A172 (cell line): Measurements from ENCODE around the gene ARL2. TPM values are rescaled to one million over a fixed set of nuclear protein-coding genes. Genes with fewer than 3 reads are reported as not detected.
A peak's percentile ranks its signal among the peaks of the same experiment; 100 is the strongest.
"Not testable (repeated sequence)": the region's sequence is repeated elsewhere in the genome, so short reads cannot be mapped to it uniquely, and the experiment has no call there.

Experiments used
- DNase-seq: peaks from one replicate; pipeline ENCODE4 v3.0.0-alpha.2; 2015; ENCODE audit warnings: low spot score
- total RNA-seq: library from RNA; depleted of rRNA; stranded (reverse); fragments of >200 nt; shearing (Covaris generic); gene quantifications from 2 replicates; pipeline ENCODE4 v1.2.3, GENCODE V29; 2014

The ARL2 gene
- total RNA-seq, 1 experiment from 2014 or later, result 196 TPM

GRCh38 chr11:65008016-65008415 lies 5.9 kb upstream of the ARL2 start:
- DNase-seq, result no peak

DNA sequence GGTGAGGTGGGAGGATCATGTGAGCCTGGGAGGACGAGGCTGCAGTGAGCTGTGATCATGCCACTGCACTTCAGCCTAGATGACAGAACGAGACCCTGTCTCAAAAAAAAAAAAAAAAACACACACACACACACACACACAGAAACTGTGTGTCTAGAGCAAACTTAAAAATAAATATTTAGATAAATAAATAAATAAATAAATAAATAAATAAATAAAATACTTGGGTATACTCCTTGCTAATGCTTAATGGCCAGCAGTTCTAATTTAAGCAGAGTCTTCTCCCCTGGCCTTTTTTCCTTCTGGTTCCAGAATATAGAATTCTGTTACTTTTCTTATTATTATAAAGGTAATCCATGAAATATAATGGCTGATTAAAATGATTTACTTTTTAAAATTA lies 5.1 kb upstream of the ARL2 start:
- DNase-seq, result no peak

DNA sequence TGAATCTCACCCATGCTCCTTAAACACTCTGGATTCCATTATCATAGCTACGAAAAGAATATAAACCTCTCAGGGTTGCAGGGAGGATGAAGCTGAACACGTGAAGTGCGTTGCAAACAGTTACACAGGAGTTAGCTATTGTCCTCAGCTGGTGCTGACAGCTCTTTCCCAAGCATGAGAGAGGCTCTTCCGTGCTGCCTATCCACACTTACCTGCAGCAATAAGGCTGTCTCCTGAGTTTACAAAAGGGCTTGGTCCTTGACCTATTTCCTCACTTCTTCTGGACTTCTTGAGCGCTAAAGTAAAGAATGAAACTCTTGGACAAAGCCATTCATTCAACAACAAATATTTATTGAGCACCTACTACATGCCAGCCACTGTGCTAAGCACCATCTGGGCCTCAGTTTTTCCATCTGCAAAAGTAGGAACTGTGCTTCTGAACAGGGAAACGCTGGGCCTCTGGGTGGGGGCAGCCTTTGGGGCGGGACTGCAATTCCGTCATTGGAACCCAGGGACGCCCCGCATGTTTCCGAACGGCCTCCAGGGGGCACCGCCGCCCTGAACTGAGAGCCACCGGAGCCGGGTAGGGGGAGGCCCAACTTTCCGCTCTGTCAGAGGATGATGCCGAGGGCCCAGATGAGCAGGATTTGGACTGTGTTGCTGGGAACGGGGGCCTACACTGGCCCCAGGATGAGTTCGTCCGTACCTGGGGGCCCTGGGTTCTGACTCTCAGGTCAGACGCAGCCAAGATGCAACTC lies 651 bp upstream of the ARL2 start:
- DNase-seq, result peak; percentile 80

GRCh38 chr11:65014726-65015227 lies 817 bp downstream of the ARL2 start:
- DNase-seq, result no peak

GRCh38 chr11:65016705-65017104 lies 2.7 kb downstream of the ARL2 start:
- DNase-seq, result no peak

GRCh38 chr11:65017937-65018336 lies 4.0 kb downstream of the ARL2 start:
- no peak for DNase-seq

DNA sequence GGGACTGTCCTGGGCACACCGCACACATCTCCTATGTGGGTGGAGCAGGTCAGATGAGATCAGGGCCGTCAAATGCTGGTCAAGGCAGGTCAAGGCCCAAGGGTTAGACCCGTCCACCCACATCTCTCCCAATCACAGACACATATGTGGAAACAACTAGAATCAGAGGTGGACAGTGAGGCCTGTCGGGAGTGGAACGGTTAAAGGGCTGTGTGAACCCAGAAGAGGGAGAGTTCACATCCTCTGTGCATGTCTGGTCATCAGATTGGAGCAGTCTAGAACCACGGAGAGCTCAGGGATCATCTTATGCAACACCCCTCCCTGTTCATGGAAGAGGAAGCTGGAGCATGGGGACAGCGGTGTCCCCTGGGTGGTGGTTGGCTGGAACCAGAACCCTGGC lies 5.9 kb downstream of the ARL2 start:
- no peak for DNase-seq

GRCh38 chr11:65021003-65021402 lies 7.0 kb downstream of the ARL2 start:
- DNase-seq, result no peak

DNA sequence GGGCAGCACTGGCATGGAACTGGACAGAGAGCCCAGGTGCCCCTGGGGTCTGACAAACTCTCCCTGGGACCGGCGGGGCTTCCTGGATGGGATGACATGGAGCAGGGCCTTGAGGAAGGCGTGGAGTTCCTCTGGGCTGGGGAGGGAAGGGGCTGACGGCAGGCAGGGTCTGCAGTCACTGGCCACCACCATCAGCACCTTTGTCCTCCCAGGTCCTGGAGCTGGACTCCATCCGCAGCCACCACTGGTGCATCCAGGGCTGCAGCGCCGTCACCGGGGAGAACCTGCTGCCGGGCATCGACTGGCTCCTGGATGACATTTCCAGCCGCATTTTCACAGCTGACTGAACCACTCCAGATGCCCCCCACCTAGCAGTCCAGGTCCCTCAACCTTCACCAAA lies 7.5 kb downstream of the ARL2 start:
- no peak for DNase-seq

DNA sequence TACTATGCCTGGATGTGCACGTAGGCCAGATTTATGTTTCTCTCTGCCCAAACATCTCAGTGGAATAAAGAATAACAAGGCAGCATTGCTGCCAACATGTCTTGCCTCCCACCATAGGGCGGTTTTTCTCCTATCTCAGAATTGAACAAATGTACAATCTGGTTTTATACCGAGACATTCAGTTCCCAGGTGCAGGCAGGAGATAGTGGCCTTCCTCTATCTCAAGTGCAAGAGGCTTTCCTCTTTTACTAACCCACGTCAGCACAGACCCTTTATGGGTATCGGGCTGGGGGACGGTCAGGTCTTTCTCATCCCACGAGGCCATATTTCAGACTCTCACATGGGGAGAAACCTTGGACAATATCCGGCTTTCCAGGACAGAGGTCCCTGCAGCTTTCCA lies 9.5 kb downstream of the ARL2 start:
- not testable (repeated sequence) for DNase-seq

DNA sequence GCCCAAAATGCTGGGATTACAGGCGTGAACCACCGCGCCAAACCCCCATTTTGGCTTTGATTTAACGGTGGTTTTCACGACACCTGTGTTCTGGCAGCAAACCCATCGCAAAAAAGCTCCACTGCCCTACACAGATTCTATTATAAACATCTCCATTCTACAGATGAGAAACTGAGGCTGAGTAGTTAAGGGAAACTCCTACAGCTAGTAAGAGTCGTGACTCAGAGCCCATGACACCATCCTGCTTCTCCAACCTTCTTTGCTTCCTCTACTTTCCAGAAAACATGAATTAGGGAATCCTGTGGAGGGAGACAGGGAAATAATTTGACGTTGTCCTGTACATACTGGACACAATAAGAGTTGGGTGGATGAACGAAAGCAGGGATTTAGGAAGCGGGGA lies 12.8 kb downstream of the ARL2 start:
- no peak for DNase-seq

DNA sequence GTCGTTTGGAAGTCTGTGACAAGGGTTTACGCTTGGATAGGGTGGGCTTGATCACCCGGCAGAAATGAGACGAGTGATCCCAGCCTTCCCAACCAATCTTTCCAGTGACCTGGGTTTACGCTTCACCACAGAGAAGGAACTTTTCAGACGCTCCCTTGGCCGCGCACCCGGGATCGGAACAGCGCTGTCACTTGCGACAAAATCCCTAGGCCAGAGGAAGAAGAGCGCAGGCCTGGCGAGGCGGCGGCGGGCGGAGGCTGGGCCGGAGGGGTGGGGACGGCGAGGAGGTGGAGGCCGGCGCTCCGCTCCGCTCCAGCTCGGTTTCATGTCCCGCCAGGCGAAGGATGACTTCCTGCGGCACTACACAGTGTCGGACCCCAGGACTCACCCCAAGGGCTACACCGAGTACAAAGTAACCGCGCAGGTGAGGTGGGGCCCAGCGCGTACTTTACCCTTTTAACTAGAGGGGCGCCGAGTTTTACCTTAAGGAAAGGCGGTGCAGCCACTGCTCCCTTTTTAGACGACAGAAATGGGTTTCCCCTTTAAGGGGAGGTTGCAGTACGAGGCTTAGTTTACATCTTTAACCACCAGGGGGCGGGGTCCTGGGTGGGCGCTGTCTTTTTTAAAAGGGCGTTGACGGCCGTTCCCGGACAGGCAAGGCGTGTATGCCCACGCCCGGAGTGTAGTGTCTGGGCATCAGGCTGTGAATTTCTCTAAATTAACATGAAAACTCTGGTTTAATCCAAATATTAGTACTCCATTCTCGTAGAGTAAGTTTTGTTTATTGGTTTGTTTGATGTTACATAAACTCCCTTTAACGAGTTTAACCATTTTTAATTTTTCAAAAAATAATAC lies 13.5 kb downstream of the ARL2 start, which contains the start of gene SNX15:
SNX15 (plus strand) TSS at position 227 of the 855 bp plus-strand sequence; CDS start at position 326, 99 bp downstream.
- peak; percentile 94 for DNase-seq

DNA sequence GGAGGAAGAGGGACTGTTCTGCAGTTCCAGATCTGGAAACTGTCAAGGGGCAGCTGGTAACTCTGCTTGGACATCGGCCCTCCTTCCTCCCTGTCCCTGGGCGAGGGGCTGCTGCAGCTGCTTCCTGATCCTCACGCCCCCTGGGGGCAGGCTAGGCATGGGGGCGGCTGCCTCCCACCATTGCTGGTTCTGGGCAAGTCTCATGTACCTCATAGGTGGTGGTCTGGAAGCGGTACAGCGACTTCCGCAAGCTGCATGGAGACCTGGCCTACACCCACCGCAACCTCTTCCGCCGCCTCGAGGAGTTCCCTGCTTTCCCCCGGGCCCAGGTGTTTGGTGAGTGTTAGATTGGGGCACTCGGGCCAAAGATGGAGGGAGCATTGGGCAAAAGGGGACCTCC lies 18.3 kb downstream of the ARL2 start:
- no peak for DNase-seq

- no peak for DNase-seq
Measured at GRCh38 chr11:65034423-65034822, 20.5 kb downstream of the ARL2 start.

DNA sequence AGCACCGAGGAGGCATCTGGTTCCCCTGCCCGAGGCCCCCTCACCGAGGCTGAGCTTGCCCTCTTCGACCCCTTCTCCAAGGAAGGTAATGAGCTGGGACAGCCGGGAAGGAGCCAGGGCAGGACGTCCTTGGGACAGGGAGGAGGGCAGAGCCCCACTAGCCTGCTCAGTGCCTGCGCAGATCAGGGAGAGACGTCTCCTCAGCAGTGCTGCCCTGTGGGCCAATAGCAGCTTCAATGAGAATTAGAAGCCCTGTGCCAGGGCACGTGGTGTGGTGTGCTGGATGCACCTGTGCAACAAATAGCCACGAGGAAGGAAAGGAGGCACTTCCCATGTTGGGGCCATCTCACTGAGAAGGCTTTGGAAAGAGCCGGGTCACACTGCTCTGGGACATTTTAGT lies 21.6 kb downstream of the ARL2 start:
- no peak for DNase-seq

- peak; percentile 35 for DNase-seq
Measured at GRCh38 chr11:65036931-65037330, 23.0 kb downstream of the ARL2 start.

GRCh38 chr11:65040520-65040846 lies 26.5 kb downstream of the ARL2 start:
- DNase-seq, result no peak

DNA sequence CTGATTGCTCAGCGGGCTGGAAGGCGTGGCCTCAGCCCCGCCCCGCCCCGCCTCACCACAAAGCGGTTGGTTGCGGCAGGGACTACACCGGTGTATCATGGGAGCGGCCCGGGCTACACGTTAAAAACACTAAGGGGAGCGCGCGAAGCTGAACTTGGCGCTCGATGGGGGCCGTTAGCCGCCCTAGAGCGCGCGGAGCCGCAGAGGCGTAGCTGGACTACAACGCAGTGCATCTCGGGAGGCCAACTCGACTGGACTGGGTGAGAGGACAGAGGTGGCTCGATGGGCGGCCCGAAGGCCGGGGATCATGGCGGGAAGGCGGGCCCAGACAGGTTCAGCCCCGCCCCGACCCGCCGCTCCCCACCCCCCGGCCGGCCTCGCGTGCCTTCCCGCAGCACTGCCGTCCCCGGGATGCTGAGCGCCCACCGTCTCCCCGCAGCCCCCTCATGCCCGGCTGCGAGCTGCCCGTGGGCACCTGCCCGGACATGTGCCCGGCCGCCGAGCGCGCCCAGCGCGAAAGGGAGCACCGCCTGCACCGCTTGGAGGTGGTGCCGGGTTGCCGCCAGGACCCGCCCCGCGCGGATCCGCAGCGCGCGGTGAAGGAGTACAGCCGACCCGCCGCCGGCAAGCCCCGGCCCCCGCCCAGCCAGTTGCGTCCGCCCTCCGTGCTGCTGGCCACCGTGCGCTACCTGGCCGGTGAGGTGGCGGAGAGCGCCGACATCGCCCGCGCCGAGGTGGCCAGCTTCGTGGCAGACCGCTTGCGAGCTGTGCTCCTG lies 27.1 kb downstream of the ARL2 start, which contains the start of gene SAC3D1:
SAC3D1 (plus strand) TSS at position 364 of the 776 bp plus-strand sequence; CDS start at position 447, 83 bp downstream.
- DNase-seq, result peak; percentile 92

DNA sequence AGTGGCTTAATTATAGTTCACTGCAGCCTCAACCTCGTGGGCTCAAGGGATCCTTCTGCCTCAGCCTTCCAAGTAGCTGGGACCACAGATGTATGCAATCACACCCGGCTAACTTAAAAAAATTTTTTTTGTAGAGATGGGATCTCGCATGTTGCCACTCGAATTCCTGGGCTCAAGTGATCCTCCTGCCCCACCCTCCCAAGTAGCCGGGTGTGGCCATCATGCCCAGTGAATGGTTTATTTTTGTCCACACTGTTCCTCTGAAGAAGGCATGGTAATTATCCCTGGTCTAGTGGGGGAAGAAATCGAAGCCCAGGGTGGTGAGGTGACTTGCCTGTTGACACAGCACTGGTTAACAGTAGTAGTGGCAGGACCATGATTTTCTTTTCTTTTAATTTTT lies 28.9 kb downstream of the ARL2 start:
- no peak for DNase-seq

DNA sequence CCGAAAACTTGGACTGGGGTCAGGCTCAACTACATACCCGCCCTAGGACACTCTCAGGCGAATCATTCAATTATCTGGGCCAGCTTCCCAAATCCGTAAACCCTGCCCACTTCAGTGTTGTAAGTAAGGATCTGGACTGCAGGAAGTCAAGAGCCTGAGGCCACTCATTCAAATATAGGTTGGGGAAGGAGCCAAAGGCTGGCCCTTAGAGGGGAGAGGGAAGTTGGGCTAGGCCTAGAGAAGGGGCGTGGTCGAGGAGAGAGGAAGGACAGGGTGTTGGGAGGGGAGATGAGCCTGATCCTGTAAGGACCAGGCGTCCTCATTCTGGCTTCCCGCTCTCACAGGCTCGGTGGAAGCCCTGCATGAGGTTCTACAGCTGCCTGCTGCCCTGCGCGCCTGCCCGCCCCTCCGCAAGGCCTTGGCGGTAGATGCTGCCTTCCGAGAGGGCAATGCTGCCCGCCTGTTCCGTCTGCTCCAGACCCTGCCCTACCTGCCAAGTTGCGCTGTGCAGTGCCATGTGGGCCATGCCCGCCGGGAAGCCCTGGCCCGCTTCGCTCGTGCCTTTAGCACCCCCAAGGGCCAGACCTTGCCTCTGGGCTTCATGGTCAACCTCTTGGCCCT lies 30.0 kb downstream of the ARL2 start:
- DNase-seq, result peak; percentile 42

GRCh38 chr11:65045061-65045460 lies 31.1 kb downstream of the ARL2 start:
- DNase-seq, result no peak

DNA sequence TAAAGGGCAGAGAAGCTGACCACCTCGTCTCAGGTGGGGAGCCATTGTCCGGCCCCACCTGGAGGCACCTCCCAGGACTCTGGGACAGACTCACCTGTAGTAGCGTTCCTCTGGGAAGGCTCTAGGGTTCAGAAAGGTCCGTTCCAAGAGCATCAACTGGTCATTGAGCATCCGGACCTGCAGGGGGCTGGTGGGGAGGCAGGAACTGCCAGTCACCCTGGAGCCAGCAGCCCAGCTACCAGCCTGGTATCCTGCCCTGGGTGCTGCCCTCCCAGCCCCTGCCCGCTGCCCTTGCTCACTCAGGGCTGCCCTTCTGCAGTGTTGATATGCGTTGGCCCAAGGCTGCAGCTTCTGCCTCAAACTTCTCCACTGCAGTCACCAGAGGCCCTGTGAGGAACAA lies 31.8 kb downstream of the ARL2 start:
- no peak for DNase-seq
